Nephron (organoid): ENCODE data around the gene NTM.
A peak's percentile ranks its signal among the peaks of the same experiment; 100 is the strongest.

Experiments used
- H3K27ac Mint-ChIP-seq, 3 experiments: 2 replicates each; pipeline ENCODE4 v1.8.0; 2020; ENCODE audit warnings: mixed read lengths in 3 of 3, mild to moderate bottlenecking in 2 of 3, moderate library complexity in 1 of 3
- H3K27me3 Mint-ChIP-seq: 2 replicates; pipeline ENCODE4 v1.8.0; 2021; ENCODE audit warnings: low read depth, mild to moderate bottlenecking, moderate library complexity, mixed read lengths
- H3K36me3 Mint-ChIP-seq: 2 replicates; pipeline ENCODE4 v1.8.0; 2020; ENCODE audit warnings: low read depth, mixed read lengths
- H3K4me1 Mint-ChIP-seq: 2 replicates; pipeline ENCODE4 v1.8.0; 2020; ENCODE audit warnings: mixed read lengths
- H3K4me3 Mint-ChIP-seq, 3 experiments: 2 replicates each; pipeline ENCODE4 v1.8.0; 2020; ENCODE audit warnings: mild to moderate bottlenecking in 3 of 3, mixed read lengths in 3 of 3, moderate library complexity in 2 of 3
- H3K9me3 Mint-ChIP-seq: 2 replicates; pipeline ENCODE4 v1.8.0; 2020; ENCODE audit warnings: mixed read lengths
- TF ChIP-seq, protein P1 (sequence below), 3 experiments: fragments of 200-600 bp; sonication (generic); IDR thresholded peaks; one replicate each; pipeline ENCODE4 v1.5.0; 2021; ENCODE audit warnings: antibody characterized with exemption in 3 of 3; ENCODE audit not compliant: unreplicated experiment in 3 of 3

The NTM gene

DNA sequence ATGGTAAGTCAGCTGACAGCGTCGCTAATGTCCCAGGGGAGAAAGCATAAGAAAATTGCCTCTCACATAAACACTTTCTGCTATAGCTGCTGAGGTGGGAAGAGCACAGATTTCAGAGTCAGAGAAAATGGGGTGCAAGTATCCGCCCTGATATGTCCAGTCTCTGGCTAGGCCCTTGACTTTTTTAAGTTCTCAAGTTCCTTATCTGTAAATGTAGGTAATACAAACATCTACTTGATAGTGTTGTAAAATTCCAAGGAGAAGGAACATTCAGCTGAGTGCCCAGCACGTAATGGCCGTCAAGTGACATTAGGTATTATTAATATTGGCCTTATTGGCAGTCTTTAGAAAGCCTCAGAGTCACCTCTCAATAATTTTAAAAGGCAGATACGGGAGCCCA lies 143.6 kb downstream of the NTM start:
- H3K9me3 Mint-ChIP-seq, result peaks cover 6% of the 10 kb centered on the region
- H3K27ac Mint-ChIP-seq, result no peak overlapping the region
- TF ChIP-seq, protein P1, sequence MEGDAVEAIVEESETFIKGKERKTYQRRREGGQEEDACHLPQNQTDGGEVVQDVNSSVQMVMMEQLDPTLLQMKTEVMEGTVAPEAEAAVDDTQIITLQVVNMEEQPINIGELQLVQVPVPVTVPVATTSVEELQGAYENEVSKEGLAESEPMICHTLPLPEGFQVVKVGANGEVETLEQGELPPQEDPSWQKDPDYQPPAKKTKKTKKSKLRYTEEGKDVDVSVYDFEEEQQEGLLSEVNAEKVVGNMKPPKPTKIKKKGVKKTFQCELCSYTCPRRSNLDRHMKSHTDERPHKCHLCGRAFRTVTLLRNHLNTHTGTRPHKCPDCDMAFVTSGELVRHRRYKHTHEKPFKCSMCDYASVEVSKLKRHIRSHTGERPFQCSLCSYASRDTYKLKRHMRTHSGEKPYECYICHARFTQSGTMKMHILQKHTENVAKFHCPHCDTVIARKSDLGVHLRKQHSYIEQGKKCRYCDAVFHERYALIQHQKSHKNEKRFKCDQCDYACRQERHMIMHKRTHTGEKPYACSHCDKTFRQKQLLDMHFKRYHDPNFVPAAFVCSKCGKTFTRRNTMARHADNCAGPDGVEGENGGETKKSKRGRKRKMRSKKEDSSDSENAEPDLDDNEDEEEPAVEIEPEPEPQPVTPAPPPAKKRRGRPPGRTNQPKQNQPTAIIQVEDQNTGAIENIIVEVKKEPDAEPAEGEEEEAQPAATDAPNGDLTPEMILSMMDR (IDR thresholded peaks at IDR 0.05; ENCODE audit: unreplicated experiment in 3 of 3), result no peak
- no peaks in the 10 kb centered on the region for H3K4me1 Mint-ChIP-seq
- no peaks in the 10 kb centered on the region for H3K36me3 Mint-ChIP-seq
- H3K27me3 Mint-ChIP-seq, result peaks cover 25% of the 10 kb centered on the region
- no peak overlapping the region for H3K4me3 Mint-ChIP-seq

DNA sequence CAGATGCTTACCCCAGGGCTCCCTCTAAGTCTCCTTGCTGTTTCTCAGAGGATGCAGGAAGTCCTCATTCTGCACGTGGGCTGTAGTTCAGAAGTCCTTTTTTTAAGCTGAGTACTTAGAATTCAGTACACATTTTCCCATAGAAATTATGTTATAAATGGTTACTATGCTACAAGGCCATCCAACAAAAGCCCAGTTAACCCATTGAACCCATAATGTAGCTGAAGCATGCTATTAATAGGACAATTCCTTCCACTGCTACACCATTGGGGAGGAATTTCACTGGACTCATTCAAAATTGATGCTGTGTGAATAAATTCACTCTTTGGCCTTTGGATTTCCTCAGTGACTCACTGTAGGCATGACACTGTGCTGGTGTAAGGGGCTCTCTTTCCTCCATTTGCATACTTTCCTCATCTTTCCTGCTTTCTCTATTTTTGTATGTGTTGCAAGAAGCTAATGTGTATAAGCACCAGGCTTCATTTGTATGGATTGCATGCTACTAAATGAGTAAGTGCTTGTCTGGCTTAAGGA lies 148.0 kb downstream of the NTM start:
- Mint-ChIP-seq H3K27ac (no peak overlapping the region), H3K36me3 (no peaks in the 10 kb centered on the region), H3K27me3 (peaks cover 3% of the 10 kb centered on the region), H3K4me3 (no peak overlapping the region), H3K4me1 (no peaks in the 10 kb centered on the region), H3K9me3 (no peaks in the 10 kb centered on the region)
- TF ChIP-seq, protein P1 (IDR thresholded peaks at IDR 0.05; ENCODE audit: unreplicated experiment in 3 of 3), result no peak

DNA sequence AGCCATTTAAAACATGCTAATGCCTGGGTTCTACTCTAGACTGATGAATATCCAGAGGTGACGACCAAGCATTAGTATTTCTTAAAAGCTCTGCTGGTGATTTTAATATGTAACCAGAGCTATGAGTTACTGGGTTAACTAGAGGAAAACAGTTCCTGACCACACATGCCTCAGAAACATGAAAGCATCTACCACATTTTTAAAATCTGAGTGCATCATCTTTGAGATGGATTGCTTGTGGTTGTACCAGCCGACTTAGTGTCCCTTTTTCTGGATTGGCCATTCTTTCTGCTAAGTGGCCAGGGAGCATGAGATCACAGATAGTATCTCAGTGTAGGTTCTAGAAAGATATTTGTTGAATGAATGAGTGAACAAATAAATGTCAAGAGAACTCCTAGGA lies 152.4 kb downstream of the NTM start:
- Mint-ChIP-seq H3K4me3 (no peak overlapping the region), H3K36me3 (no peaks in the 10 kb centered on the region), H3K4me1 (no peaks in the 10 kb centered on the region), H3K27me3 (peaks cover 21% of the 10 kb centered on the region), H3K27ac (no peak overlapping the region), H3K9me3 (no peaks in the 10 kb centered on the region)
- TF ChIP-seq, protein P1 (IDR thresholded peaks at IDR 0.05; ENCODE audit: unreplicated experiment in 3 of 3), result no peak

DNA sequence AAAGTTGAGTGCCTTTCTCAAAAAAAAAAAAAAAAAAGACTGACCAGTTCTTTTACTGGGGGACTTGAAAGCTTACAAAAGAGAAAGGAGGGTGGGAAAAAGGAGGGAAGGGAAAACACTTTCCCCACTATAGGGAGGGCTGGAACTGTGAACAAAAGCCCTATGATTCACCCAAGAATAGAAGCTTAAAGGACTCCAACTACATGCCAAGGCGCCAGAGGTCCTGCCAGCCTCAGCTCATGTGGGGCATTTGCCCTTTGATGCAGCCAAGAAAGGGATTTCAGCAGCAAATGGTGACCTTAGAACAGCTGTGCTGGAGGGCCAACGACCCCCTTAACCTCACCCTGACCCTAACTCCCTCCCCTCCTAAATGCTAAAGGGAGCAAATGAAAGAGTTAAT lies 160.0 kb downstream of the NTM start:
- H3K27me3 Mint-ChIP-seq, result peaks cover 40% of the 10 kb centered on the region
- no peaks in the 10 kb centered on the region for H3K36me3 Mint-ChIP-seq
- peaks cover 21% of the 10 kb centered on the region for H3K4me1 Mint-ChIP-seq
- no peak overlapping the region for H3K27ac Mint-ChIP-seq
- no peak overlapping the region for H3K4me3 Mint-ChIP-seq
- TF ChIP-seq, protein P1 (IDR thresholded peaks at IDR 0.05; ENCODE audit: unreplicated experiment in 3 of 3), result no peak
- no peaks in the 10 kb centered on the region for H3K9me3 Mint-ChIP-seq

DNA sequence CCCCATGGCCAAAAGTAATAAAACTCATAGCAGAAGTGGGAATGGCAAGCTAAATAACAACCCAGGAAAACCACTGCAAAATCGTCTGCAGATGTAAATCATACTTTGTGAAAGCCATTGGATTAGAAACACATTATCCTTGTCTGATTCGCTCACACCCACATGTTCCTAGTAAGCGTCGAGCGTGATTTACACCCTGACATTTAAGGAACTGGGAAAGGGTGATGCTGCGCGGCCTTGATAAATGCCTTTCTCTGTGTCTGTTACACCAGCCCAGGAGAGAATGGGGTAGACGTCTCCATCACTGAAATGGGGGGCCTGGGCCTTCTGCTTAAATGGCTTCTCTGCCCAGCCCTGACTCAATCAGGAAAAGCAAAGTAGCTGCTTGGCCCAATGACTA lies 162.7 kb downstream of the NTM start:
- Mint-ChIP-seq H3K4me1 (peaks cover 21% of the 10 kb centered on the region), H3K9me3 (no peaks in the 10 kb centered on the region), H3K27ac (peak overlapping the region in 1 of 3 experiments; percentile 14), H3K36me3 (no peaks in the 10 kb centered on the region), H3K4me3 (no peak overlapping the region), H3K27me3 (peaks cover 42% of the 10 kb centered on the region)
- TF ChIP-seq, protein P1 (IDR thresholded peaks at IDR 0.05; ENCODE audit: unreplicated experiment in 3 of 3), result no peak

DNA sequence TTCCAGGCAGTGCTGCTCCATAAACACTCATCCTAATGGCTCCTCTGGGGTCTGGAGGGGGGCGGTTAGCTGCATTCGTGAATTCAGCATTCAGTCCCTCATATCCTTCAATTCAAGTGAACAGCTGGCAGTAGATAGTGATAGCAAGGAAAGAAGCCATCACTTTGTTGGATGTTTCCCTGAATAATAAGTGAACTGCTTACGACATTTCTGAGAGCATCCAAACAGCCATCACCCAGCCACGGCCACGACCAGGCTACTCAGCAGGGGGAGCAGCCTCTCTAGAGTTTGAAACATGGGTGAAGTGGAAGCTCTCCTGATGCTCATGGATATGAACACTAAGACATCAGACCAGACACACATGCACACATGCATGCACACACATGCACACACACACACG lies 163.6 kb downstream of the NTM start:
- Mint-ChIP-seq H3K36me3 (no peaks in the 10 kb centered on the region), H3K27ac (peak overlapping the region in 1 of 3 experiments; percentile 14), H3K4me3 (no peak overlapping the region), H3K9me3 (peaks cover under 1% of the 10 kb centered on the region), H3K27me3 (peaks cover 47% of the 10 kb centered on the region), H3K4me1 (peaks cover 25% of the 10 kb centered on the region)
- TF ChIP-seq, protein P1 (IDR thresholded peaks at IDR 0.05; ENCODE audit: unreplicated experiment in 3 of 3), result no peak
